ENCODE data around the gene KCNE5. TPM values are rescaled to one million over a fixed set of nuclear protein-coding genes. Genes with fewer than 3 reads are reported as not detected.

KCNE5 gene
- total RNA-seq, 1 experiment from 2014 or later = 2.2 TPM

- peaks cover 35% of the 10 kb centered on the region for H3K36me3 Mint-ChIP-seq
- peaks cover 11% of the 10 kb centered on the region for H3K9me3 Mint-ChIP-seq
- no peak for DNase-seq (ENCODE audit: low spot score)
- peaks cover 7% of the 10 kb centered on the region; the same call in 1 of the 2 replicates for H3K4me1 Mint-ChIP-seq
- H3K27me3 Mint-ChIP-seq (ENCODE audit: low read depth) = no peaks in the 10 kb centered on the region
- no peak overlapping the region for H3K4me3 Mint-ChIP-seq
- H3K27ac Mint-ChIP-seq = no peak overlapping the region
- CTCF ChIA-PET = no interaction called here
- ATAC-seq = no peak
- POLR2A ChIA-PET = no interaction called here
- no peak for TF ChIP-seq CREM (CRISPR knock-in tag; IDR thresholded peaks at IDR 0.05)
- no peak for TF ChIP-seq EMX1 (CRISPR knock-in tag; IDR thresholded peaks at IDR 0.05)
- TF ChIP-seq NR1H2 (CRISPR knock-in tag; IDR thresholded peaks at IDR 0.05) = no peak
- no peak for TF ChIP-seq ZBTB43 (CRISPR knock-in tag; IDR thresholded peaks at IDR 0.05)
- TF ChIP-seq MAX (CRISPR knock-in tag; IDR thresholded peaks at IDR 0.05) = no peak
- TF ChIP-seq IRF2 (CRISPR knock-in tag; IDR thresholded peaks at IDR 0.05; ENCODE audit: borderline replicate concordance, low read depth) = no peak
- TF ChIP-seq FOXP4 (CRISPR knock-in tag; IDR thresholded peaks at IDR 0.05) = no peak
- TF ChIP-seq ATF2 (CRISPR knock-in tag; IDR thresholded peaks at IDR 0.05; ENCODE audit: borderline replicate concordance, low read depth) = no peak
- no peak for TF ChIP-seq ZNF232 (CRISPR knock-in tag; IDR thresholded peaks at IDR 0.05)
- TF ChIP-seq ATF3 (CRISPR knock-in tag; conservative IDR thresholded peaks at IDR 0.05) = no peak
Measured at GRCh38 chrX:109656774-109657173, 31.8 kb upstream of the KCNE5 start.

- Mint-ChIP-seq H3K27me3 (ENCODE audit: low read depth) (no peaks in the 10 kb centered on the region), H3K9me3 (peaks cover 11% of the 10 kb centered on the region), H3K4me3 (no peak overlapping the region), H3K36me3 (peaks cover 30% of the 10 kb centered on the region), H3K27ac (no peak overlapping the region), H3K4me1 (peaks cover 7% of the 10 kb centered on the region; the same call in 1 of the 2 replicates)
- TF ChIP-seq MAX (CRISPR knock-in tag; IDR thresholded peaks at IDR 0.05) = no peak
- TF ChIP-seq CDX4 (CRISPR knock-in tag; IDR thresholded peaks at IDR 0.05; ENCODE audit: borderline replicate concordance) = no peak
- no peak for TF ChIP-seq CREM (CRISPR knock-in tag; IDR thresholded peaks at IDR 0.05)
- TF ChIP-seq NR1H2 (CRISPR knock-in tag; IDR thresholded peaks at IDR 0.05) = no peak
- no peak for TF ChIP-seq ZNF121 (CRISPR knock-in tag; IDR thresholded peaks at IDR 0.05)
- TF ChIP-seq MYBL2 (CRISPR knock-in tag; IDR thresholded peaks at IDR 0.05) = no peak
- TF ChIP-seq NFYB (CRISPR knock-in tag; conservative IDR thresholded peaks at IDR 0.05; ENCODE audit: low read depth) = no peak
- no peak for TF ChIP-seq GRHL2 (CRISPR knock-in tag; IDR thresholded peaks at IDR 0.05; ENCODE audit: insufficient replicate concordance, severe bottlenecking)
- no peak for TF ChIP-seq NR2C2 (CRISPR knock-in tag; IDR thresholded peaks at IDR 0.05)
- no peak for TF ChIP-seq JAZF1 (CRISPR knock-in tag; IDR thresholded peaks at IDR 0.05)
- TF ChIP-seq PRRX2 (CRISPR knock-in tag; IDR thresholded peaks at IDR 0.05) = no peak
- no peak for TF ChIP-seq ETV6 (CRISPR knock-in tag; IDR thresholded peaks at IDR 0.05)
- no peak for TF ChIP-seq ARID4B (CRISPR knock-in tag; IDR thresholded peaks at IDR 0.05; ENCODE audit: borderline replicate concordance)
- no peak for TF ChIP-seq USF1 (CRISPR knock-in tag; IDR thresholded peaks at IDR 0.05)
- no peak for TF ChIP-seq FOXJ3 (CRISPR knock-in tag; IDR thresholded peaks at IDR 0.05; ENCODE audit: borderline replicate concordance)
- POLR2A ChIA-PET = no interaction called here
- ATAC-seq (no peak), DNase-seq (ENCODE audit: low spot score) (no peak)
- CTCF ChIA-PET = no interaction called here
Measured at GRCh38 chrX:109655502-109656201, 30.7 kb upstream of the KCNE5 start.
